ENCODE results near the gene ZNF274. TPM values are rescaled to one million over a fixed set of nuclear protein-coding genes. Genes with fewer than 3 reads are reported as not detected.
A peak's percentile ranks its signal among the peaks of the same experiment; 100 is the strongest.

The ZNF274 gene
- total RNA-seq, 1 experiment from 2014 or later: 28.7 TPM

- Histone ChIP-seq H3K27ac (ENCODE audit: insufficient read length, low read depth, low read length) (no peak within 1 kb of the TSS), H3K4me2 (ENCODE audit: insufficient read depth, insufficient read length, low read length) (peak within 1 kb of the TSS; percentile 91), H2BK15ac (ENCODE audit: low read depth, low read length) (no peak within 1 kb of the TSS), H4K8ac (replicated peaks; ENCODE audit: insufficient read length, low read depth, low read length) (no peak within 1 kb of the TSS), H3K4ac (ENCODE audit: low read depth, low read length) (no peak within 1 kb of the TSS), H3K4me1 (ENCODE audit: insufficient read depth, low read length) (no peaks in the 10 kb centered on the region), H3K9ac (ENCODE audit: extremely low read depth, insufficient read length, low read length) (peak within 1 kb of the TSS; percentile 71), H2BK20ac (ENCODE audit: low read depth, low read length, poor library complexity, severe bottlenecking) (no peak within 1 kb of the TSS), H2BK120ac (ENCODE audit: low read depth, low read length, poor library complexity, severe bottlenecking) (no peak within 1 kb of the TSS), H2BK5ac (ENCODE audit: insufficient read length, low read length) (no peak within 1 kb of the TSS), H3K23me2 (ENCODE audit: insufficient read length, low read depth, low read length, poor library complexity, severe bottlenecking) (peaks cover 2% of the 10 kb centered on the region), H4K20me1 (ENCODE audit: control insufficient read depth, insufficient read depth, insufficient read length) (no peaks in the 10 kb centered on the region), H2AK5ac (ENCODE audit: insufficient read length, low read length) (no peak within 1 kb of the TSS), H3T11ph (ENCODE audit: low read length) (no peak within 1 kb of the TSS), H3K14ac (ENCODE audit: insufficient read depth, low read length) (peak within 1 kb of the TSS; percentile 85; the same call in 1 of the 2 replicates), H2BK12ac (ENCODE audit: insufficient read length, low read depth, low read length) (no peak within 1 kb of the TSS), H3K79me2 (ENCODE audit: insufficient read depth, low read length) (no peaks in the 10 kb centered on the region), H3K23ac (ENCODE audit: insufficient read length, low read depth, low read length) (no peak within 1 kb of the TSS), H3K56ac (ENCODE audit: insufficient read length, low read depth, low read length) (no peak within 1 kb of the TSS), H3K79me1 (ENCODE audit: insufficient read depth, low read depth, low read length, poor library complexity, severe bottlenecking) (no peaks in the 10 kb centered on the region), H4K5ac (ENCODE audit: insufficient read length, low read depth, low read length) (no peak within 1 kb of the TSS), H3K9me3 (ENCODE audit: control insufficient read depth, low read depth, low read length) (peaks cover 8% of the 10 kb centered on the region), H4K91ac (ENCODE audit: insufficient read length, low read depth, low read length) (no peak within 1 kb of the TSS), H3K27me3 (ENCODE audit: insufficient read depth, low read length) (no peaks in the 10 kb centered on the region), H3K18ac (ENCODE audit: insufficient read length, low read depth, low read length) (peak within 1 kb of the TSS; percentile 90), H2AFZ (ENCODE audit: low read length) (no peak within 1 kb of the TSS)
- Mint-ChIP-seq H3K36me3 (ENCODE audit: insufficient read depth in 1 of 3, low read depth in 3 of 3) (peaks cover 18 to 36% (median 27%) of the 10 kb centered on the region in 3 experiments), H3K9me3 (peaks cover 37% of the 10 kb centered on the region in 2 experiments), H3K4me3 (peak within 1 kb of the TSS; percentile 88 to 94), H3K27me3 (ENCODE audit: low read depth) (0 out of 2 replicates have a peak, but pooled peaks cover 2% of the 10 kb centered on the region), H3K4me1 (peaks cover 7 to 17% of the 10 kb centered on the region in 2 experiments), H3K27ac (peak within 1 kb of the TSS; percentile 37 to 98 (median 74); a peak in 5 of 7 replicates)
- WGBS (ENCODE audit: extremely low coverage, insufficient read length, low lambda C conversion rate): no CpG with 5 or more reads among the region's 62 CpGs
- no peak for TF ChIP-seq CTCF (conservative IDR thresholded peaks at IDR 0.05)
- peak; percentile 78 for DNase-seq
These were observed 32.4 kb upstream of the ZNF274 start, which contains the start of gene ZNF329 for GRCh38 chr19:58150328-58150921. TSS of gene ZNF329 (minus strand) at chr19:58150789. CDS start at chr19:58129503, 21,286 bp downstream.
